ENCODE measurements around the gene CMTM1.
A peak's percentile ranks its signal among the peaks of the same experiment; 100 is the strongest.

GRCh38 chr16:66604376-66605176 lies 38.3 kb downstream of the CMTM1 start, which contains the start of gene CMTM3:
- TF ChIP-seq CTCF (IDR thresholded peaks at IDR 0.05), result peak; percentile 40 to 69 (median 56)
- TF ChIP-seq POLR2A (IDR thresholded peaks at IDR 0.05), result no peak
